HG03442 (cell line): Measurements from ENCODE around the gene KLHDC8B.
"Not testable (repeated sequence)": the region's sequence is repeated elsewhere in the genome, so short reads cannot be mapped to it uniquely, and the experiment has no call there.

Source experiments
- ATAC-seq: cut with Tn5 transposase; IDR thresholded peaks from one replicate; pipeline ENCODE4 v1.9.1; 2021; ENCODE audit warnings: mild to moderate bottlenecking, moderate library complexity; ENCODE audit not compliant: unreplicated experiment

The KLHDC8B gene

GRCh38 chr3:49181351-49181750 lies 10.0 kb downstream of the KLHDC8B start:
- no peak for ATAC-seq

DNA sequence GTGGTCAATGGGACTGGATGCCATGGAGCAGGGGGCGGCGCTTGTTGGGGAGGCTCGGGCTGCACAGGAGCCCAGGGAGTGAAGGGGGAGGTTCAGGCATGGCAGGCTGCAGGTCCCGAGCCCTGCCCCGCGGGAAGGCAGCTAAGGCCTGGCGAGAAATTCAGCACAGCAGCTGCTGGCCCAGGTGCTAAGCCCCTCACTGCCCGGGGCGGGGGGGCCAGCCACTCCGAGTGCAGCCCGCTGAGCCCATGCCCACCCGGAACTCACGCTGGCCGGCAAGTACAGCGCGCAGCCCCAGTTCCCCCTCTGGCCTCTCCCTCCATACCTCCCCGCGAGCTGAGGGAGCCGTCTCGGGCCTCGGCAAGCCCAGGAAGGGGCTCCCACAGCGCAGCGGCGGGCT lies 11.3 kb downstream of the KLHDC8B start:
- no peak for ATAC-seq

- ATAC-seq: no peak
These were observed 12.5 kb downstream of the KLHDC8B start for GRCh38 chr3:49183873-49184272.

- no peak for ATAC-seq
These were observed 20.3 kb downstream of the KLHDC8B start for GRCh38 chr3:49191741-49192140.

DNA sequence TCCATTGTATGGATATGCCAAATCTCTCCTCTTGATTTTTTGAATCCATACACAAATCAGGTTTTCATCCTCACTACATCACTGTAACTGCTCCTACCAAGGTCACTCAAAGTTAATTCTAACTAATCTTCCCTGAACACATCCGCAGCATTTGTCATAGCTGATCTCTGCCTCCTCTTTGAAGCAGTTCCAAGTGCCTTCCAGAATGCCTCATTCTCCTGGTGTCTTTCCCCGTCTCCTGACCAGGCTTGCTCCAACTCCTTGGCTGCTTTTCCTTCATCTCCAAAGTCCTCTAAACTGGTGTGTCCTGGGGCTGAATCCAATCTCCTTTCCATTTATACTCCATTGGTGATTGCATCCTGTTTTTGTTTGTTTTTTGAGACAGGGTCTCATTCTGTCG lies 26.8 kb downstream of the KLHDC8B start:
- no peak for ATAC-seq

DNA sequence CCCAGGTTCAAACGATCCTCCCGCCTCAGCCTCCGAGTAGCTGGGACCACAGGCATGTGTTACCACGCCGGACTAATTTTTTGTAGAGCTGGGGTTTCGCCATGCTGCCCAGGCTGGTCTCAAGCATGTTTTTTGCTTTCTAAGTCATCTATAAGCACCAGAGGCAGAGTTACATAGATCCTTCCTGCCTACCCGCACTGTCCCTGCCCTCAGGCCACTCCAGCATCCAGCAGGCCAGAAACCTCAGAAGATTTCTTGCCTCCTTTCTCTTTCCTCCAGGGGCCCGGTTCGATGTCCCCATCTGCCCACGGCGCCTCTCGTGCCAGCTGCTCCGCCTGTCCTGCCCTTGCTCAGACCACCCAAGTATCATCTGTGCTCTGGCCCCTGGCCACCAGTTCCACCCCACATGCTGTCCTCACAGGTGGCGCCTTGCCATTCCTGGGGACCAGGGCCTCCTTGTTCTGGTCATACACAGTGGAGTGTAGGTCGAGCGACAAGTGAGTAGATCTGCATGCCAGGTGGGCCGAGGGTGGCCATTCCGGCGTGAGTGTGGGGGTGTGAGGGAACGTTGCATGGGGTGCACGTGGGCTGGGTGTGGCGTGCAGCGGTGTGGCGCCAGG lies 27.3 kb downstream of the KLHDC8B start:
- no peak for ATAC-seq

- ATAC-seq: no peak
These were observed 28.0 kb downstream of the KLHDC8B start for GRCh38 chr3:49199239-49199899.

DNA sequence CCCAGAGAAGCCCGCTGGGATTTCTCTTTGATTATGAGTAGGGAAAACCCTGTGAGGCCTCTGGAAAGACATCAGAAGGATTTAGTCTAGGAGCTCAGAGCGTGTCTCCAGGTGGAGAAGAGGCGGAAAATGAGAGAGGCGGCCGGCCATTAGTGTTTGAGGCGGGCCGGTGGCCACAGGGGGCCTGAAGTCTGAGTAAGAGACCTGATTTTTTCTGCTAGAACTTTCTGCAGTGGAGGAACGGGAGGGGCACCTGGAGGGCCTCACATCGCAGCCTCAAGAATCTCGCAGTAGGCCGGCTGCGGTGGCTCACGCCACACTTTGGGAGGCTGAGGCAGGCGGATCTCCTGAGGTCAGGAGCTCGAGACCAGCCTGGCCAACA lies 28.5 kb downstream of the KLHDC8B start:
- no peak for ATAC-seq

- ATAC-seq: no peak
These were observed 42.1 kb downstream of the KLHDC8B start for GRCh38 chr3:49213541-49213943.

GRCh38 chr3:49213998-49214397 lies 42.6 kb downstream of the KLHDC8B start:
- ATAC-seq: no peak

DNA sequence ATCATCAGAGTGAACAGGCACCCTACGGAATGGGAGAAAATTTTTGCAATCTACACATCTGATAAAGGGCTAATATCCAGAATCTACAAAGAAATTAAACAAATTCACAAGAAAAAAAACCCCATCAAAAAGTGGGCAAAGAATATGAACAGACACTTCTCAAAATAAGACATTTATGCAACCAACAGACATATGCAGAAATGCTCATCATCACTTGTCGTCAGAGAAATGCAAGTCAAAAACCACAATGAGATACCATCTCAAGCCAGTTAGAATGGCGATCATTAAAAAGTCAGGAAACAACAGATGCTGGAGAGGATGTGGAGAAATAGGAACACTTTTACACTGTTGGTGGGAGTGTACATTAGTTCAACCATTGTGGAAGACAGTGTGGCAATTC lies 45.3 kb downstream of the KLHDC8B start:
- not testable (repeated sequence) for ATAC-seq

DNA sequence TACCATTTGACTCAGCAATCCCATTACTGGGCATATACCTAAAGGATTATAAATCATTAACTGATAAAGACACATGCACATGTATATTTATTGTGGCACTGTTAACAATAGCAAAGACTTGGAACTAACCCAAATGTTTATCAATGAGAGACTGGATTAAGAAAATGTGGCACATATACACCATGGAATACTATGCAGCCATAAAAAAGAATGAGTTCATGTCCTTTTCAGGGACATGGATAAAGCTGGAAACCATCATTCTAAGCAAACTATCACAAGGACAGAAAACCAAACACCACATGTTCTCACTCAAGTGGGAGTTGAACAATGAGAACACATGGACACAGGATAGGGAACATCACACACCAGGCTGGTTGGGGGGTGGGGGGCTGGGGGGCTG lies 45.7 kb downstream of the KLHDC8B start:
- not testable (repeated sequence) for ATAC-seq

GRCh38 chr3:49217688-49218470 lies 46.5 kb downstream of the KLHDC8B start:
- ATAC-seq: no peak

DNA sequence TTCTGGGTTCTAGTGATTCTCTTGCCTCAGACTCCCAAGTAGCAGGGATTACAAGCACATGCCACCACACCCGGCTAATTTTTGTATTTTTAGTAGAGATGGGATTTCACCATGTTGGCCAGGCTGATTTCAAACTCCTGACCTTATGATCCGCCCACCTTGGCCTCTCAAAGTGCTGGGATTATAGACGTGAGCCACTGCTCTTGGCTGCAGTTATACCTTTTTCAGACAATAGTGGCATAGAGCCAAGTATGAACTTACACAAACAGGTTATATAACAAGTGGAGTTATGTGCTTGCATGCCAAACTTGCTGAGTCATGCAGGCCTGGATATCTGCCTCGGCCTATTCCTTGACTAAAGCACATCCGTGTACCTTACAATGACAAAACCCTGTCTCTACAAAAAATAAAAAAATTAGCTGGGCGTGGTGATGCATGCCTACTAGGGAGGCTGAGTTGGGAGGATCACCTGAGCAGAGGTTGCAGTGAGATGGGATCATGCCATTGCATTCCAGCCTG lies 47.1 kb downstream of the KLHDC8B start:
- not testable (repeated sequence) for ATAC-seq

DNA sequence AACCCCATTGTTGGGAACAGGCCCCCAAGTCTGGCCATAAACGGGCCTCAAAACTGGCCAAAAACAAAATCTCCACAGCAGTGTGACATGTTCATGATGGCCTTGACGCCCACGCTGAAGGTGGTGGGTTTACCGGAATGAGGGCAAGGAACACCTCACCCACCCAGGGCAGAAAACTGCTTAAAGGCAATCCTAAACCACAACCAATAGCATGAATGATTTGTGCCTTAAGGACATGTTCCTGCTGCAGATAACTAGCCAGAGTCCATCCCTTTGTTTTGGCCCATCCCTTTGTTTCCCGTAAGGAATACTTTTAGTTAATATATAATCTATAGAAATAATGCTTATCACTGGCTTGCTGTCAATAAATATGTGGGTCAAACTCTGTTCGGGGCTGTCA lies 47.7 kb downstream of the KLHDC8B start:
- ATAC-seq: no peak

GRCh38 chr3:49220985-49221563 lies 49.7 kb downstream of the KLHDC8B start:
- ATAC-seq: not testable (repeated sequence)

DNA sequence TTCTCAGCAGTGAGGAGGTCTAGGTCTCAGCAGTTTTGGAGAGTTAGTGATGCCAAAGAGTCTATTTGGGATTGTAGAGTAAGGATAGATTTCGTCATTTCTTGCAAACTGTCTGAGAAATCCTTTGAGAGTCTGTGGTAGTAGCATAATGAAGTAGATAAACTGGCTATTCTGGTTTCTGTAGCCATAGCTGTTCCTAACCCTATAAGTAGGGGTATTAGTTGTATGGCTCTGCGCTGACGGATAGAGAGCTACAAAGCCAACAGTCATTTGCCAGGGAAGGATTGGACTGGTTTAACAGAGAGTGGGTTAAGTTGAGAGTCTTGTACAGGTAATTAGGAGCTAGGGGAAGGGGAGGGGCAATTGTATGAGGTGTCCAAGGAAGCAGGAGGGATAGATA lies 50.6 kb downstream of the KLHDC8B start:
- ATAC-seq: no peak
